WTC11 (cell line): ENCODE measurements around the gene SMYD4.

ENCODE experiments used
- CBFB ChIP-seq: sonication (generic); formaldehyde crosslinking; IDR thresholded peaks from 2 replicates; pipeline ENCODE4 v1.8.1; 2022; ENCODE audit warnings: mild to moderate bottlenecking, low read depth, missing genetic modification reagents
- CTCF ChIP-seq: fragments of 200-600 bp; IDR thresholded peaks from 2 replicates; pipeline ENCODE4 v1.8.0; 2022; ENCODE audit warnings: antibody characterized with exemption
- NFE2L1 ChIP-seq: sonication (generic); formaldehyde crosslinking; IDR thresholded peaks from 2 replicates; pipeline ENCODE4 v1.8.1; 2023; ENCODE audit warnings: missing genetic modification reagents
- ZNF232 ChIP-seq: sonication (generic); formaldehyde crosslinking; IDR thresholded peaks from 2 replicates; pipeline ENCODE4 v1.8.0; 2022; ENCODE audit warnings: mild to moderate bottlenecking, missing genetic modification reagents
- ZNF263 ChIP-seq: sonication (generic); formaldehyde crosslinking; IDR thresholded peaks from 2 replicates; pipeline ENCODE4 v1.8.1; 2022; ENCODE audit warnings: low read depth, mild to moderate bottlenecking, moderate library complexity, missing genetic modification reagents
- ZNF281 ChIP-seq: sonication (generic); formaldehyde crosslinking; IDR thresholded peaks from 2 replicates; pipeline ENCODE4 v1.8.0; 2023; ENCODE audit warnings: mild to moderate bottlenecking, missing genetic modification reagents
- ZNF532 ChIP-seq: fragments of 250-450 bp; sonication (Bioruptor Pico); IDR thresholded peaks from 2 replicates; pipeline ENCODE4 v1.9.0; 2021; ENCODE audit warnings: mild to moderate bottlenecking, borderline replicate concordance
- TF ChIP-seq, protein P1 (sequence below): sonication (generic); formaldehyde crosslinking; IDR thresholded peaks from 2 replicates; pipeline ENCODE4 v1.8.1; 2022; ENCODE audit warnings: low read depth, mild to moderate bottlenecking, moderate library complexity, missing genetic modification reagents, borderline replicate concordance

GRCh38 chr17:1878419-1879121, 48.9 kb upstream of the SMYD4 start:
- TF ChIP-seq CTCF: no peak
- TF ChIP-seq NFE2L1 (CRISPR knock-in tag): no peak
- TF ChIP-seq CBFB (CRISPR knock-in tag): no peak
- TF ChIP-seq, protein P1, sequence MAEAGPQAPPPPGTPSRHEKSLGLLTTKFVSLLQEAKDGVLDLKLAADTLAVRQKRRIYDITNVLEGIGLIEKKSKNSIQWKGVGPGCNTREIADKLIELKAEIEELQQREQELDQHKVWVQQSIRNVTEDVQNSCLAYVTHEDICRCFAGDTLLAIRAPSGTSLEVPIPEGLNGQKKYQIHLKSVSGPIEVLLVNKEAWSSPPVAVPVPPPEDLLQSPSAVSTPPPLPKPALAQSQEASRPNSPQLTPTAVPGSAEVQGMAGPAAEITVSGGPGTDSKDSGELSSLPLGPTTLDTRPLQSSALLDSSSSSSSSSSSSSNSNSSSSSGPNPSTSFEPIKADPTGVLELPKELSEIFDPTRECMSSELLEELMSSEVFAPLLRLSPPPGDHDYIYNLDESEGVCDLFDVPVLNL (CRISPR knock-in tag): no peak
- TF ChIP-seq ZNF232: no peak
- TF ChIP-seq ZNF532 (CRISPR knock-in tag): no peak
- no peak for TF ChIP-seq ZNF281
- TF ChIP-seq ZNF263 (CRISPR knock-in tag): no peak
